Parathyroid adenoma (tissue), 2 donors: ENCODE measurements around the gene APBA1.
A peak's percentile ranks its signal among the peaks of the same experiment; 100 is the strongest.

ENCODE experiments used
- H2AFZ ChIP-seq: fragments of 300-600 bp; sonication (generic); one replicate; pipeline ENCODE4 v1.7.0; 2017; ENCODE audit warnings: antibody characterized with exemption, mild to moderate bottlenecking
- H3K27ac ChIP-seq: fragments of 300-600 bp; sonication (generic); one replicate; pipeline ENCODE4 v1.7.0; 2017
- H3K27me3 ChIP-seq: fragments of 300-600 bp; sonication (generic); one replicate; pipeline ENCODE4 v1.7.0; 2017; ENCODE audit warnings: low read length; ENCODE audit not compliant: control insufficient read depth, insufficient read depth
- H3K36me3 ChIP-seq: fragments of 300-600 bp; sonication (generic); one replicate; pipeline ENCODE4 v1.7.0; 2017; ENCODE audit warnings: low read length; ENCODE audit not compliant: control insufficient read depth, insufficient read depth
- H3K4me1 ChIP-seq: fragments of 300-600 bp; sonication (generic); one replicate; pipeline ENCODE4 v1.7.0; 2017; ENCODE audit warnings: control low read depth
- H3K4me2 ChIP-seq: fragments of 300-600 bp; sonication (generic); one replicate; pipeline ENCODE4 v1.7.0; 2017; ENCODE audit warnings: low read length
- H3K4me3 ChIP-seq: fragments of 300-600 bp; sonication (generic); one replicate; pipeline ENCODE4 v1.7.0; 2017; ENCODE audit warnings: low read depth, low read length
- H3K79me2 ChIP-seq: fragments of 300-600 bp; sonication (generic); one replicate; pipeline ENCODE4 v1.7.0; 2017; ENCODE audit warnings: control low read depth
- H3K9ac ChIP-seq: fragments of 300-600 bp; sonication (generic); one replicate; pipeline ENCODE4 v1.7.0; 2017; ENCODE audit warnings: mild to moderate bottlenecking
- H3K9me3 ChIP-seq: fragments of 300-600 bp; sonication (generic); one replicate; pipeline ENCODE4 v1.7.0; 2017; ENCODE audit warnings: low read length; ENCODE audit not compliant: control insufficient read depth
- TF ChIP-seq, protein P1 (sequence below): fragments of 300-600 bp; sonication (generic); IDR thresholded peaks from one replicate; pipeline ENCODE4 v1.7.0; 2017; ENCODE audit warnings: antibody characterized with exemption, mild to moderate bottlenecking
- donor health status: primary hyperparathyroidism.

The APBA1 gene

DNA sequence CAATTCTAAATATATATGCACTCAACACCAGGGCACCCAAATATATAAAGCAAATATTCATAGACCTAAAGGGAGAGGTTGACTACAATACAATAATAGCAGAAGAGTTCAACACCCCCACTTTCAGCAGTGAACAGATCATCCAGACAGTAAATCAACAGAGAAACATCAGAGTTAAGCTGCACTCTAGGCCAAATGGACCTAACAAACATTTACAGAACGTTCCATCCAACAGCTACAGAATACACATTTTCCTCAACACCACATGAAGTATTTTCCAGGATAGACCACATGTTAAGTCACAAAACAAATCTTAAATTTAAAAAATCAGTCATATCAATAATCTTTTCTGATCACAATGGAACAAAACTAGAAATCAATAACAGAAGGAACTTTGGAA is 18.9 kb downstream of the APBA1 start:
- Histone ChIP-seq H3K9me3 (no peaks in the 10 kb centered on the region), H3K4me1 (no peaks in the 10 kb centered on the region), H3K27ac (no peak overlapping the region), H3K79me2 (no peaks in the 10 kb centered on the region), H3K27me3 (no peaks in the 10 kb centered on the region), H2AFZ (no peak overlapping the region), H3K9ac (no peak overlapping the region), H3K4me2 (no peak overlapping the region), H3K4me3 (no peak overlapping the region), H3K36me3 (no peaks in the 10 kb centered on the region)
- TF ChIP-seq, protein P1, sequence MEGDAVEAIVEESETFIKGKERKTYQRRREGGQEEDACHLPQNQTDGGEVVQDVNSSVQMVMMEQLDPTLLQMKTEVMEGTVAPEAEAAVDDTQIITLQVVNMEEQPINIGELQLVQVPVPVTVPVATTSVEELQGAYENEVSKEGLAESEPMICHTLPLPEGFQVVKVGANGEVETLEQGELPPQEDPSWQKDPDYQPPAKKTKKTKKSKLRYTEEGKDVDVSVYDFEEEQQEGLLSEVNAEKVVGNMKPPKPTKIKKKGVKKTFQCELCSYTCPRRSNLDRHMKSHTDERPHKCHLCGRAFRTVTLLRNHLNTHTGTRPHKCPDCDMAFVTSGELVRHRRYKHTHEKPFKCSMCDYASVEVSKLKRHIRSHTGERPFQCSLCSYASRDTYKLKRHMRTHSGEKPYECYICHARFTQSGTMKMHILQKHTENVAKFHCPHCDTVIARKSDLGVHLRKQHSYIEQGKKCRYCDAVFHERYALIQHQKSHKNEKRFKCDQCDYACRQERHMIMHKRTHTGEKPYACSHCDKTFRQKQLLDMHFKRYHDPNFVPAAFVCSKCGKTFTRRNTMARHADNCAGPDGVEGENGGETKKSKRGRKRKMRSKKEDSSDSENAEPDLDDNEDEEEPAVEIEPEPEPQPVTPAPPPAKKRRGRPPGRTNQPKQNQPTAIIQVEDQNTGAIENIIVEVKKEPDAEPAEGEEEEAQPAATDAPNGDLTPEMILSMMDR: no peak

DNA sequence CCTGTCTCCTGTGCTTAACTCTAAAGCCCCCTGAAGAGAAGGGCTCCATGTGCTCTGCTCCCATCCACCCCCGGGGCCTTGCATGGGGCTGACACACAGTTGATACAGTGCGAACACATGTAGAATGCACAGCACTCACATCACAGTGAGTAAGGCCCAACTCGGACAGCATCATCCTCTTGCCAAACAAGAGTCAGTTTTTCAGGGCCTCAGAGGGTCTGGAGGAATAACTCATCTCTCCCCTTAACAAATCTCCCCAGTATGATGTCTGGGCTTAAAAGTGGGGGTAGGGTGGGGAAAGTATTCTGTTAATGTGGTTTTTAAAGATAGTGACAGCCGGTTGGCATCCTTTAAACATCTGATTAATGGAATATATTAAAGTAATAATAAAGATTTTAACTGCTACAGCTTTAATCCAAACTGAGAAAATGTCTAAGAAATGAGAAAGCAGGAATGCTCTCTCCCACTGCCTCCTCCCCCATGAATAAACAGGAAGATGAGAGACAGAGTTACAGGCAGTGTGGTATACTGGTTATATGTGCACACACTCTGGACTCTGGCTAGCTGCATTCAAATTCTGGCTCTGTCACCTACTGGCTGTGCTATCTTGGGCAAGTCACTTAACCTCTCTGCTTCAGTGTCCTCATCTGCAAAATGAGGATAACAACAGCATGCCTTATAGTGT is 22.5 kb downstream of the APBA1 start:
- Histone ChIP-seq H3K9me3 (no peaks in the 10 kb centered on the region), H3K27ac (no peak overlapping the region), H3K27me3 (no peaks in the 10 kb centered on the region), H3K4me3 (no peak overlapping the region), H3K79me2 (no peaks in the 10 kb centered on the region), H3K4me1 (peaks cover 2% of the 10 kb centered on the region), H3K4me2 (no peak overlapping the region), H3K9ac (no peak overlapping the region), H3K36me3 (no peaks in the 10 kb centered on the region), H2AFZ (no peak overlapping the region)
- TF ChIP-seq, protein P1: no peak

DNA sequence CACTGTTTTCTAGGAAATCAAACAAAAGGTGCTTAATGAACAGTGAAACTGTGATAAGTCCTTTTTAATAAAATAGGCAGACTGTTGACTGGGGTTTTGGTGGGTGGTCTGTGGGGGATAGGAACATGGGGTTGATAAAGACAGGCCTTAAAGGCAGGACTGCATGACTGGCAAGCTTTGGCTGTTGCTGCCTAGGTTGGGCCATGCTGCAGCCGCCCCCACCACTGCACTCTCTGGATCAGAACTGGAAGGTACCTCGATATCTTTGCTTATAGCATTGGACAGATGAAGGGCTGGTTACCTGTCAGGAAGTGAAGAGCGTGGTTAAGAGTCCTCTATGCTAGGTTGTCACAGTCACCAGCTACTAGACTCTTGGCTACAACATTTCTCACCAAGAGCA is 24.4 kb downstream of the APBA1 start:
- Histone ChIP-seq H3K4me3 (no peak overlapping the region), H3K9me3 (no peaks in the 10 kb centered on the region), H3K4me2 (no peak overlapping the region), H3K4me1 (peaks cover 2% of the 10 kb centered on the region), H3K27me3 (no peaks in the 10 kb centered on the region), H2AFZ (no peak overlapping the region), H3K27ac (no peak overlapping the region), H3K79me2 (no peaks in the 10 kb centered on the region), H3K9ac (no peak overlapping the region), H3K36me3 (no peaks in the 10 kb centered on the region)
- TF ChIP-seq, protein P1: no peak

DNA sequence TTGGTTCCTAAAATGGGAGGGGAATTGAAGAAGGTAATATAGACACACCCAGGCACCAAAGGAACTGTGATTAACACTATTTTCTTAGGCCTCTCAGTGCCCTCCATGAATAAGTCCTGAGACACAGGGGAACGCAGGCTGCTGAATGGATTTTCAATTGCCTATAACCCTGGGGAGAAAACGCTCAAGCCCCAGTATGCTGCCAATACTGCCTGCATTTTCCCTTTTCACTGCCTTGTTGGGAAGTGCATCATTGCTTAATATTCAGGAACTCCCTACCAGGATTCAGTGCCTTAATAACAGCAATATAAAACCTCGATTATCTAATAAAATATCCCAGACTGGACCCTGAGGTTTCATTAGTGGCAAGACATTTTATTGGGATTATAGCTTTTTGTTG is 25.4 kb downstream of the APBA1 start:
- TF ChIP-seq, protein P1: no peak
- Histone ChIP-seq H3K4me2 (no peak overlapping the region), H3K79me2 (no peaks in the 10 kb centered on the region), H3K9ac (no peak overlapping the region), H3K4me3 (no peak overlapping the region), H3K4me1 (peaks cover 2% of the 10 kb centered on the region), H2AFZ (no peak overlapping the region), H3K9me3 (no peaks in the 10 kb centered on the region), H3K36me3 (no peaks in the 10 kb centered on the region), H3K27ac (no peak overlapping the region), H3K27me3 (no peaks in the 10 kb centered on the region)

DNA sequence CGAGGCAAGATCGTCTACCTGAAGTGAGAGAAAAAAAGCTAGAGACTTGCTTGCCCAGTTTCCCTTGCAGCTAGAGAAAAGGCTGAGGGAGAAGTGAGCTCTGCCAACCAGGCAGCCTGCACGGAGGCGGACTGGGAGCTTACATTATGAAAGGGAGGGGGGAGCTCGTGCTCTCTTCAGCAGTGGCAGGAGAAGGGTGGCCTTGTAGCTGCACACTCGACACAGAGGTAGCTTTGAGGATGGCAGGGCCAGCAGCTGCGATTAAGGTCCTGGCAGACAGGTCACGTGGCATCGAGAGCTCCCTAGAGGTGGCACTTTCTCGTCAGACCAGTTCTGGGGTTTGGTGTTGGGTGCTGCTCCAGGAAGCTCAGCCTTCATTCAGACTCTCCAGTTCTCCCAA is 26.7 kb downstream of the APBA1 start:
- Histone ChIP-seq H3K27me3 (no peaks in the 10 kb centered on the region), H3K79me2 (no peaks in the 10 kb centered on the region), H3K4me2 (peak overlapping the region; percentile 45), H3K27ac (peak overlapping the region; percentile 36), H3K4me1 (peaks cover 2% of the 10 kb centered on the region), H3K36me3 (no peaks in the 10 kb centered on the region), H3K9me3 (no peaks in the 10 kb centered on the region), H3K9ac (no peak overlapping the region), H2AFZ (peak overlapping the region; percentile 64), H3K4me3 (no peak overlapping the region)
- TF ChIP-seq, protein P1: no peak
